SW480 (cell line): ENCODE results near the gene ZNF274.
"Not testable (repeated sequence)": the region's sequence is repeated elsewhere in the genome, so short reads cannot be mapped to it uniquely, and the experiment has no call there.

ENCODE experiments used
- DNase-seq: peaks from one replicate; pipeline ENCODE4 v3.0.0-alpha.2; 2016; ENCODE audit warnings: low spot score

The ZNF274 gene

DNA sequence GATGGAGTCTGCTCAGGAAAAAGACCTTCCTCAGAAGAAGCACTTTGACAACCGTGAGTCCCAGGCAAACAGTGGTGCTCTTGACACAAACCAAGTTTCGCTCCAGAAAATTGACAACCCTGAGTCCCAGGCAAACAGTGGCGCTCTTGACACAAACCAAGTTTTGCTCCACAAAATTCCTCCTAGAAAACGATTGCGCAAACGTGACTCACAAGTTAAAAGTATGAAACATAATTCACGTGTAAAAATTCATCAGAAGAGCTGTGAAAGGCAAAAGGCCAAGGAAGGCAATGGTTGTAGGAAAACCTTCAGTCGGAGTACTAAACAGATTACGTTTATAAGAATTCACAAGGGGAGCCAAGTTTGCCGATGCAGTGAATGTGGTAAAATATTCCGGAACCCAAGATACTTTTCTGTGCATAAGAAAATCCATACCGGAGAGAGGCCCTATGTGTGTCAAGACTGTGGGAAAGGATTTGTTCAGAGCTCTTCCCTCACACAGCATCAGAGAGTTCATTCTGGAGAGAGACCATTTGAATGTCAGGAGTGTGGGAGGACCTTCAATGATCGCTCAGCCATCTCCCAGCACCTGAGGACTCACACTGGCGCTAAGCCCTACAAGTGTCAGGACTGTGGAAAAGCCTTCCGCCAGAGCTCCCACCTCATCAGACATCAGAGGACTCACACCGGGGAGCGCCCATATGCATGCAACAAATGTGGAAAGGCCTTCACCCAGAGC is 29.6 kb downstream of the ZNF274 start:
- DNase-seq, result no peak

DNA sequence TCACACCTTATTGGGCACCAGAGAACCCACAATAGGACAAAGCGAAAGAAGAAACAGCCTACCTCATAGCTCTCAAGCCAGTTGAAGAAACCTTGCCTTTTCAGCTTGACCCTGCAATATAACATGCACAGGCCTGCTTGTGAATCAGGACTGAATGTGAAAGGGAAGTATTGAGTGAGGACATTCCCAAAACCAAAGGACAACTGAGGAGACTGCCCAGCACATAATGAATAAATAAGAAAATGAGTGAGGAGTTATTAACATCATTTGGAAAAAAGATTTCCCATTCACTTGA is 30.2 kb downstream of the ZNF274 start:
- DNase-seq, result no peak

DNA sequence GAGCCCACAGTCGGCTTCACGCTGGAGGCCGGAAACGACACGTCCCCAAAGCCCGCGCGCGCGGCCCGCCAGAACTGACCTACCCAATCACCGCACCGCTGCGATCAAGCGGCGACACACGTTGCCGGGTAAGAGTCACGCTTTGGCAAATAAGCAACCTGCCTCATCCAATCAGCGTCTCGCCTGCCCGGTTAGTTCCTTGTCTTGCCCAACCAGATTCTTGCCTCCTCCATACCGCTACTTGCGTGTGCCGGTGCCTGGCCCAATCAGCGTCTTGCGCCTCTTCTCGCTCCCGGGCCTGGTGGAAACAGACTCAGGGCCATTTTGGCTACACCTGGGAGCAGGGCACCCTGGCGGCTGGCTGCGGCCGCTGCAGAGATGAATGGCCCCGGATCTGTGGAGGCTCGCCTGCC is 34.2 kb downstream of the ZNF274 start:
- DNase-seq, result no peak

DNA sequence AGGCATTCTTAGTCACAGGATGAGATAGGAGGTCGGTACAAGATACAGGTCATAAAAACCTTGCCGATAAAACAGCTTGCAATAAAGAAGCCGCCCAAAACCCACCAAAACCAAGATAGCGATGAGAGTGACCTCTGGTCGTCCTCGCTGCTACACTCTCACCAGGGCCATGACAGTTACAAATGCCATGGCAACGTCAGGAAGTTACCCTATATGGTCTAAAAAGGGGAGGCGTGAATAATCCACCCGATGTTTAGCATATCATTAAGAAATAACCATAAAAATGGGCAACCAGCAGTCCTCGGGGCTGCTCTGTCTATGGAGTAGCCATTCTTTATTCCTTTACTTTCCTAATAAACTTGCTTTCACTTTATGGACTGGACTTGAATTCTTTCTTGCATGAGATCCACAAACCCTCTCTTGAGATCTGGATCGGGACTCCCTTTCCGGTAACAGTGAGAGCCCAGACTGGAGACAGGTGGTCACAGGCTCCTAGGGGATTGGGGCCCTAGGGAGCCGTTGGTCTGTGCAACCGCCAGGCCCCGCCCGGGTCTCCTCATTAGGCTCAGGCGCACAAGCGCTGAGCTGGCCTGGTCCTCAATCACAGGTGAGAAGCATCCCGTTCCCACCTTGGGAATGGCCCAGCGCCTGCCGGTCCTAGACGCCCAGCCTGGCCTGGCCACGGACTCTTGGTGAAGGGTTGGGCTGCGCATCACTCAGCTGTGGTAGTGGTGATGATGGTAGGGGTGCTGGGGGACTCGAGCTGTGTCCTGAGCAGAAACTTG is 34.9 kb downstream of the ZNF274 start:
- no peak for DNase-seq

DNA sequence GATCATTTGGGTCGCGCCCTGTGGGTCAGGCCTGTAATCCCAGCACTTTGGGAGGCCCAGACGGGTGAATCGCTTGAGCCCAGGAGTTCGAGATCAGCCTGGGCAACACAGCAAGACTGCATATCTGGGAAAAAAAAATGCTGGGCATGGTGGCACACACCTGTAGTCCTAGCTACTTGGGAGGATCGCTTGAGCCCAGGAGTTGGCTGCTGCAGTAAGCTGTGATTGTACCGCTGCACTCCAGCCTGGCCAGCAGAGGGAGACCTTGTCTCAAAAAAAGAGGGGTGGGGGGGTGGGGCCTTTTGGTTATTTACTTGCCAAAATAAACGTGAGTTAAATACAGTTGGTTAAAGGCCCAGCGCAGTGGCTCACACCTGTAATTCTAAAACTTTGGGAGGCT is 36.0 kb downstream of the ZNF274 start:
- DNase-seq, result peak; percentile 36

DNA sequence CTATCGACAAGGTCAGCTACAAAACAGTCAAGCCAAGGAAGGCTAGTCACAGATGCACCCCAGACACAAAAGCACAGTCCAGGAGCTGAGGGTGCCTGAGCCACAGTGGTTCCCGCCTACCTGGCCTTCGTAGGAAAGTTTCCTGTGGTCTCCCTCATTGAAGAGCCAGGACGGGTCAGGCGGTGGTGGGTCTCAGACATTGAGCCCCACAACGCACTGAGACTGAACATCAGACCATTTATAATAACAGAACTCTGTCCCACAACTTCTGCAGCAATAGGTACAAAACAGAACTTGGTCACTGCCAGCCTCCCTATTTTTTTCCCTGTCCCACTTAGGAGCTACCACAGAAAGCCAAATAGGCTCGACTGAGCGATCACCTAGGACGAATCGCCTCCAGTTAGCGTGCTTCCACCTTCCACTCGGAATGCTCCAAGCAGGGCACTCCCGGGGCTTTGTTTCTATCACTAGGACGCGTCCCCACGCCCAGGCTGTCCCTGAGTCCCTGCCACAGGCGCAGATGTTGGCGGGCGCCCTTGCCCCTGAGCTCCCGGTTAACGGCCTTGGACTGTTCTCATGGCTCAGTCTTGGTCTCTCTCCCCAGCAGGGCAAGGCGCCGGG is 45.2 kb downstream of the ZNF274 start:
- DNase-seq, result no peak

DNA sequence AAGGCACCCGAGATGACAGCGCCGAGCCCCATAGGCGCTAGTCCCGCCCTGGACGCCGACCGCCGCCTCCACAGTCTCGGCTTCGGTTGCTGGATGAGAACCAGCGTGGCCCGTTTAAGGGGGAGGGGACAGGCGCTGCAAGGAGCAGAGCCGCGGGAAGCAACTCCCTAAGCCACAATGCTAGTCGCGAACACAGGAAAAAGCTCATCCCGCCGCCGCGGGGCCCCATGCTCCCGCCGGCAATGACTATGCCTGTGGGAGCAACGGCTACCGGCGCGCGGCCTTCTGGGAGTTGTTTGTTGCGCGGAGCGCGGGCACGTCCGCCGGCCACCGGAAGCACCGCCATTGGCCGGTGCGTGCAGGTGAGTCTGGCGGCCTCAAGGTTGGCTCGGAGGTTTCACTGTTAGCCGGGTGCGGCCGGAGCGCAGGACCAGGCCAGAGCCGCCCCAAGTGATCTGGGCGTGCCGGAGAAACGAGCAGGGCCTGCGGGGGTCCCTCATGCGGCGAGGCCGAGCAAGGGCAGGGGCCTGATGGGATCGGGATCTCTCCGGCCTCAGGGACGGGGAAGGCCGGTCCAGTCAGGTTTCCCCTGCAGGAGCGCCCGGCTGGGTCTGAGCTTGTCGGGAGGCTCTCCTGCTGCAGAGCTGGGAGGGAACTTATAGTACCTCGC is 45.9 kb downstream of the ZNF274 start, which contains the start of gene ZNF544:
ZNF544 (plus strand) TSS at position 330 of the 670 bp plus-strand sequence. CDS start 15,110 bp downstream, outside the sequence.
- peak; percentile 86 for DNase-seq

DNA sequence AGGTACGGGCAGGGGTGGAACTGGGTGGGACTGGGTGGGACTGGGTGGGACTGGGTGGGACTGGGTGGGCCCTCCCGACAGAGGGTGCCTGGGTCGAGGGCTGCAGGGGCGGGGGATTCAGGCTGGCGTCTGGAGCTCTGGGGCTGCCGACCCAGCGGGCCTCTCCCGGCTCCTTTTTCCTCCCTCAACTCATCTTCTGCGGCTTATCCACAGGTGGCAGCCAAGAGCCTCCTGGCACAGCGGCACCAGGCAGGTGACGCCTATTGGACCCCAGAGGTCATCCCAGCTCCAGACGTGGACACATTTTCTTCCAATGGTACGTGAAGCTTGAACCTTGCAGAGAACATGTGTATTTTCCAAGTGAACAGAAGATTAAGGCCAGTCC is 46.4 kb downstream of the ZNF274 start:
- DNase-seq, result no peak

DNA sequence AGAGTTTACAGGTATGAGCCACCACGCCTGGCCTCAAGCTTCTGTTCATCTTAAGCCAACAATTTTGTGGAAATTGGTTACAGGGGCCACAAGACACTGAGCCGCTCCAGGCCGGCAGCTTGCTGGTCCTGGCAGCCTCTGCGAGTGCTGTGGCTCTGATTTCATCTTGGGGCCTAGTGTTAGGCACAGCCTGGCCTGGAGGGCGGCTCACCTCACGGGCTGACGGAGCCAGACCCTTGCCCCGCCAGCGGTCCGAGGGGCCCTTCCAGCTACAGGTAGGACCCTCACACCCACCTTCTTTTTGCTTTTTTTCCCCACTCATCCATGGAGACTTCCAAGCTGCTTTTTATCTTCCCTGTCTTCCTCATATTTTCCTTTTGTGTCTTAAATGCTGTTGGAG is 54.5 kb downstream of the ZNF274 start:
- DNase-seq, result no peak

DNA sequence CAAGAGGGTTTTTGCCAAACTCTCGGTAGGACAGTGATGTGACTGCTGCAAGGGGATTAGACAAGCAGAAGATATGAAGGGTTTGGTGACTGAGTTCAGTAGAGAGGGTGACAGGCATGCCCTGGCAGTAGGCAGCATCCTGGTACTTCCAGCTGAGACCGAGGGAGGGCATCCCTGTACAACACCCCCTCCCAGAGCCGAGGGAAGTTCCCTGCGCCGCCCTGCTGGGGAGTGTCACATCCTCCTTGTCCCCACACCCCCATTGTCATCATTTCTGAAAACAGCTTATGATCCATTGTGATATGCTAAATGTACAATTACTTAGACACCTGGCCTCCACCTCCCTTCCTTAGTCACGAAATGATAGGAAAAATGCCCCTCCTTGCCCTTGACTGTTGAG is 60.5 kb downstream of the ZNF274 start:
- DNase-seq, result no peak

DNA sequence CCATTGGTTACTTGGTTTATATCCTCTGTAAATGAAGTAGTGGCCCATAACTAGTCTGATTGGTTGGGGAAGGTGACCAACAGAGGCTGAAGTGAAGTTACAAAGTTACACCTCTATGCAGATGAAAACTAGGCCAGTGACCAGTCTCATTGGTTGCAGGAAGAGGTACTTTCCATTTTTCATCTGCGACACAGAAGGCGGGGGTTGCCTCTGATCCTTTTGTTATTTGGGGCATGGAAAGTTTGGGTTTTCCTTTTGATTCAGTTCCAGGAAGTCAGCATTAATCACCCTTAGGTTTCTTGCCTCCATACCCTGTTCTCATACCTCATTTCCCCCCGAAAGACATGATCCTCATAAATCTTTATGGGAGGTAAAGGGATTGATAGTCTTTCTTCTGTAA is 66.0 kb downstream of the ZNF274 start:
- DNase-seq, result no peak

DNA sequence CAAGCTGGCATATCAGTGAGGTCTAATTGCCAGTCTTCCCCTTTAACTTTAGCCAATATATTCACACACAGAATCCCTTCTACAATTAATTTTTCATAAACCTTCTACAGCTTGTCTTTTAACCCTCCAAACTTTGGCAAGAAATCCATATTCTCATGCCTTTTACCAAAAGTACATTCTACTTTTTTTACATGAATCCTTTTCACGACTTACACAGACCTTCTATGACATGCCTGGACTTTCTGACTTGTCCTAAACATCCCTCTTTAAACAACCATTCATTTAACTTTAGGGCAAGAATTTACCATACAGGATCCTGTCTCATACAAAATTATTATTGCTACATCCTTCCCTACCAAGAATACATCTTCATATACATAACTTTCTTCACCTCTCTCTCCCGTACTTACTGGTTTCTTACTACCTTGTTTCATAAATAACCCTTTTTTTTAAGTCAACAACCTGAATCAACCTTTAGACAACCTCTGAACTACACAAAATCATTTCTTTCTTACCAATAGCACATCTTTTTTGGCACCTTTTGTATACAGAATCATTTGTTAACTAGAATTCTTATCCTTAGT is 69.3 kb downstream of the ZNF274 start:
- no peak for DNase-seq

DNA sequence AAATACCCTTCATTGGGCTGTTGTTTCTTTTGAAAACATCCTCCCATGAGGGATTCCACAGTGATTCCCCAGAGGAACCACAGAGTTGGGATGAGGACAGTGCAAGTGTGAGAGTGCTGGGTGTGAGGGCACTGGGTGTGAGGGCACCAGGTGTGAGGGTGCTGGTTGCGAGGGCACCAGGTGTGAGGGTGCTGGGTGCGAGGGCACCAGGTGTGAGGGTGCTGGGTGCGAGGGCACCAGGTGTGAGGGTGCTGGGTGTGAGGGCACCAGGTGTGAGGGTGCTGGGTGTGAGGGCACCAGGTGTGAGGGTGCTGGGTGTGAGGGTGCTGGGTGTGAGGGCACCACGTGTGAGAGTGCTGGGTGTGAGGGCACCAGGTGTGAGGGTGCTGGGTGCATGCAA is 75.4 kb downstream of the ZNF274 start:
- not testable (repeated sequence) for DNase-seq

DNA sequence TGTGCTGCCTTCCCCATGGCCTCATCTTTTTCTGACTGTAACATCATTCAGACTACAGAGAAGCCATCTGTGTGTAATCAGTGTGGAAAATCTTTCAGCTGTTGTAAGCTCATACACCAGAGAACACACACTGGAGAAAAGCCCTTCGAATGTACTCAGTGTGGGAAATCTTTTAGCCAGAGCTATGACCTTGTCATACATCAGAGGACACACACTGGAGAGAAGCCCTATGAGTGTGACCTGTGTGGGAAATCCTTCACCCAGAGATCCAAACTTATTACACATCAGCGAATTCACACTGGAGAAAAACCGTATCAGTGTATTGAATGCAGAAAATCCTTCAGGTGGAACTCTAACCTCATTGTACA is 78.7 kb downstream of the ZNF274 start:
- no peak for DNase-seq

DNA sequence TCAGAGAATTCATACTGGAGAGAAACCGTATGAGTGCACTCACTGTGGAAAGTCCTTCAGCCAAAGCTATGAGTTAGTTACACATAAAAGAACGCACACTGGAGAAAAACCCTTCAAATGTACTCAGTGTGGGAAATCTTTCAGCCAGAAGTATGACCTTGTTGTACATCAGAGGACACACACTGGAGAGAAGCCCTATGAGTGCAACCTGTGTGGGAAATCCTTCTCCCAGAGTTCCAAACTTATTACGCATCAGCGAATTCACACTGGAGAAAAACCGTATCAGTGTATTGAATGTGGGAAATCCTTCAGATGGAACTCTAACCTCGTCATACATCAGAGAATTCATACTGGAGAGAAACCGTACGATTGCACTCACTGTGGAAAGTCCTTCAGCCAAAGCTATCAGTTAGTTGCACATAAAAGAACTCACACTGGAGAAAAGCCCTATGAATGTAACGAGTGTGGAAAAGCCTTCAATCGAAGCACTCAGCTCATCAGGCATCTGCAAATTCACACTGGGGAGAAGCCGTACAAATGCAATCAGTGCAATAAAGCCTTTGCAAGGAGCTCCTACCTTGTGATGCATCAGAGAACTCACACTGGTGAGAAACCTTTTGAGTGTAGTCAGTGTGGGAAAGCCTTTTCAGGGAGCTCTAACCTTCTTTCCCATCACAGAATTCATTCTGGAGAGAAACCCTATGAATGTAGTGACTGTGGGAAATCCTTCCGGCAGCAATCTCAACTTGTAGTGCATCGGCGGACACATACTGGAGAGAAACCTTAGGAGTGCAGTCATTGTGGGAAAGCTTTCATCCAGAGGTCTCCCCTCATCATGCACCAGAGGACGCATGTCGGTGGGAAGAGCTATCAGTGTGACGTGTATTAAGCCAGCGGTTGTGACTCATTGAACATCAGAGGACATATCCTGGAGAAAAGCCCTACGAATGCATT is 79.4 kb downstream of the ZNF274 start:
- no peak for DNase-seq

DNA sequence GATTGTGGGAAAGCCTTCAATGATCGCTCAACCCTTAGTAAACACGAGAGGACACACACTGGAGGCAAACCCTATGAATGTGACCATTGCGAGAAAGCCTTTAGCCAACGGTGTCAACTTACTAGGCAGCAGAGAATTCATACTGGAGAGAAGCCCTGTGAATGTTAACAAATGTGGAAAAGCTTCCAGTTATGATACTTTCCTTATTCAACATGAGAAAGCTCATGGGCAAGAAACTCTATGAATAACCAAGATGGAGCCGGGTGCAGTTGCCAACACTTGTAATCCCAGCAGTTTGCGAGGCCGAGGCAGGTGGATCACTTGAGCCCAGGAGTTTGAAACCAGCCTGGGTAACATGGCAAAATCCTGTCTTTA is 80.0 kb downstream of the ZNF274 start:
- DNase-seq, result no peak
